SK-N-MC (cell line): ENCODE data around the gene PKNOX2.

Experiments
- EZH2 ChIP-seq: fragments of 200-600 bp; sonication (generic); IDR thresholded peaks from one replicate; pipeline ENCODE4 v1.6.1; 2017; ENCODE audit warnings: antibody characterized with exemption
- FOXP2 ChIP-seq: optimal IDR thresholded peaks from 2 replicates; pipeline ENCODE3; 2011; ENCODE audit warnings: mild to moderate bottlenecking, moderate library complexity; ENCODE audit not compliant: insufficient read depth; ENCODE audit errors: extremely low read length, control extremely low read depth
- POLR2AphosphoS5 ChIP-seq: IDR thresholded peaks from 2 replicates; pipeline ENCODE4 v1.6.1; 2012; ENCODE audit warnings: mild to moderate bottlenecking, low read depth, low read length, borderline replicate concordance

GRCh38 chr11:125426818-125427528 lies 262.4 kb downstream of the PKNOX2 start:
- no peak for TF ChIP-seq POLR2AphosphoS5
- TF ChIP-seq EZH2: no peak
- no peak for TF ChIP-seq FOXP2
